Body of pancreas (tissue), 4 donors: ENCODE results near the gene DCAF10.

ENCODE experiments used
- POLR2A ChIP-seq, 3 donors: fragments of 450-650 bp; IDR thresholded peaks; one replicate each; pipeline ENCODE4 v1.6.1; 2016; ENCODE audit warnings: antibody characterized with exemption in 3 of 3, mild to moderate bottlenecking in 2 of 3
- TF ChIP-seq, protein P1 (sequence below), 7 experiments: fragments of 450-650 bp in 4 of 7; fragments of 200-600 bp in 3 of 7; sonication (generic) in 3 of 7; IDR thresholded peaks; one replicate each; pipeline ENCODE4 v1.5.1; 2016 to 2019; ENCODE audit warnings: antibody characterized with exemption in 7 of 7

DNA sequence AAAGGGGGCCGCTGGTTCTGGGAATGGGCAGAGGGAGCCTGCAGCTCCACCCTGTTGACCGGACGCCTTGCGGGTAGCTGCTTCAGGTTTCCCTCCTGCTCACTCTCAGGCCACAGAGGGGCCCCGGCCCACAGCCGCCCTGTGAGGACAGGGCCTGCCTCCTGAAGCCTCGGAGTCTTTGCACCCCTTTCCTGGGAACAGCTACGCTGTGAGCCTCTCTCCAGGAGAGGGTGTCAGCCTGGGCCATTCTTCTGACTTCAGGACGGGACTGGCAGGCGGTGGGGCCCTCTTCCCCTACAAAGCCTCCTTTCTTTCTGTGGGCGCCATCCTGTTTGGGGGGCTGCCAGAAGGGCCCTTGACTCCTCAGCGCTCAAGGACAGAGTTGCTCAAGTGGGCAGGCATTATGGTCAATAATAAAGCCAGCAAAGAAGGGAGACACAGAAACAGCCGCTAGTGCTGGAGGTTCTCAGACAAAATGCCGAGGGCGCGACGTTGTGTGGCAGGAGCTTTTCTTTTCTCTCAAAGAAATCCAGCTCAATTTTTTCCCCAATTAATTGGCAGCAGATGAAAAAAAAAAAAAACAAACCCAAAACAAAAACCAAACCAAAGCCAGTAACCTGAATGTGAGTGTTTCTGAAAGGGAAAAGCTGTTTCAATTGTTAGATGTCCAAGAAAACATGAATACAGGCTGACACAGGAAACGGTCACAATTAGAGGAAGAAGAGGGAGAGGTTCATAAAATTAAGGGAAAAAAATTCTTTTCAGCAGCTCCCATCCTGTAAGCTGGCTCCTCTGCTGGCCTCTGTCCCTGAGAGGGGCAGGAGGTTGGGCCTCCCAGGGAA is 116.1 kb downstream of the DCAF10 start:
- TF ChIP-seq, protein P1, sequence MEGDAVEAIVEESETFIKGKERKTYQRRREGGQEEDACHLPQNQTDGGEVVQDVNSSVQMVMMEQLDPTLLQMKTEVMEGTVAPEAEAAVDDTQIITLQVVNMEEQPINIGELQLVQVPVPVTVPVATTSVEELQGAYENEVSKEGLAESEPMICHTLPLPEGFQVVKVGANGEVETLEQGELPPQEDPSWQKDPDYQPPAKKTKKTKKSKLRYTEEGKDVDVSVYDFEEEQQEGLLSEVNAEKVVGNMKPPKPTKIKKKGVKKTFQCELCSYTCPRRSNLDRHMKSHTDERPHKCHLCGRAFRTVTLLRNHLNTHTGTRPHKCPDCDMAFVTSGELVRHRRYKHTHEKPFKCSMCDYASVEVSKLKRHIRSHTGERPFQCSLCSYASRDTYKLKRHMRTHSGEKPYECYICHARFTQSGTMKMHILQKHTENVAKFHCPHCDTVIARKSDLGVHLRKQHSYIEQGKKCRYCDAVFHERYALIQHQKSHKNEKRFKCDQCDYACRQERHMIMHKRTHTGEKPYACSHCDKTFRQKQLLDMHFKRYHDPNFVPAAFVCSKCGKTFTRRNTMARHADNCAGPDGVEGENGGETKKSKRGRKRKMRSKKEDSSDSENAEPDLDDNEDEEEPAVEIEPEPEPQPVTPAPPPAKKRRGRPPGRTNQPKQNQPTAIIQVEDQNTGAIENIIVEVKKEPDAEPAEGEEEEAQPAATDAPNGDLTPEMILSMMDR (IDR thresholded peaks at IDR 0.05): no peak
- TF ChIP-seq POLR2A (IDR thresholded peaks at IDR 0.05): no peak
